ENCODE measurements around the gene GLCCI1. TPM values are rescaled to one million over a fixed set of nuclear protein-coding genes. Genes with fewer than 3 reads are reported as not detected.

The GLCCI1 gene
- polyA plus RNA-seq, 1 donor from 2014 or later = 37.2 TPM

DNA sequence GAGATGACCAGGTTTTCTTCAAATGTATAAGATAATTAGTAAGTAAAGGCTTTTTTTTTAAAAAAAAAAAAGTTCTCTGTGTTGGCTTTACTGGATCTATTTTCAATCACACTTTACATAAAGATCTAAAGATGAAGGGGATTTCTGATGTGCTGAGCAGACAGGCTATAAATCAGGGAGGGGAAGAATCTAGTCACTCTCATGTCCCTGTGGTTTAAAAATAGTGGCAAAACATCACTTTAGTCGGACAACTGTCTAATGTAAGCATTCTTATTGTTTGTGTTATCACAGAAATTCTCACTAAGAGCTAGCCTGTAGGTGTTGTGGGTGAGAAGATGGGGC lies 160.7 kb downstream of the GLCCI1 start:
- Histone ChIP-seq H3F3A (ENCODE audit: insufficient read depth, low read length, poor library complexity, severe bottlenecking) (no peaks in the 10 kb centered on the region), H3K9ac (ENCODE audit: low read length) (no peak overlapping the region), H3K36me3 (ENCODE audit: insufficient read depth, low read length) (no peaks in the 10 kb centered on the region), H3K9me2 (ENCODE audit: insufficient read depth, low read length) (no peaks in the 10 kb centered on the region), H2AFZ (ENCODE audit: low read depth, low read length) (no peak overlapping the region), H3K9me3 (ENCODE audit: low read length) (no peaks in the 10 kb centered on the region), H4K20me1 (ENCODE audit: insufficient read depth) (no peaks in the 10 kb centered on the region), H3K79me2 (replicated peaks; ENCODE audit: insufficient read depth, low read length) (no peaks in the 10 kb centered on the region), H3K27me3 (ENCODE audit: insufficient read depth, low read depth, low read length) (no peaks in the 10 kb centered on the region), H3K4me3 (ENCODE audit: low read length) (no peak overlapping the region), H3K27ac (ENCODE audit: low read length) (no peak overlapping the region), H3K4me2 (ENCODE audit: low read length) (no peak overlapping the region)
- TF ChIP-seq, protein P1, sequence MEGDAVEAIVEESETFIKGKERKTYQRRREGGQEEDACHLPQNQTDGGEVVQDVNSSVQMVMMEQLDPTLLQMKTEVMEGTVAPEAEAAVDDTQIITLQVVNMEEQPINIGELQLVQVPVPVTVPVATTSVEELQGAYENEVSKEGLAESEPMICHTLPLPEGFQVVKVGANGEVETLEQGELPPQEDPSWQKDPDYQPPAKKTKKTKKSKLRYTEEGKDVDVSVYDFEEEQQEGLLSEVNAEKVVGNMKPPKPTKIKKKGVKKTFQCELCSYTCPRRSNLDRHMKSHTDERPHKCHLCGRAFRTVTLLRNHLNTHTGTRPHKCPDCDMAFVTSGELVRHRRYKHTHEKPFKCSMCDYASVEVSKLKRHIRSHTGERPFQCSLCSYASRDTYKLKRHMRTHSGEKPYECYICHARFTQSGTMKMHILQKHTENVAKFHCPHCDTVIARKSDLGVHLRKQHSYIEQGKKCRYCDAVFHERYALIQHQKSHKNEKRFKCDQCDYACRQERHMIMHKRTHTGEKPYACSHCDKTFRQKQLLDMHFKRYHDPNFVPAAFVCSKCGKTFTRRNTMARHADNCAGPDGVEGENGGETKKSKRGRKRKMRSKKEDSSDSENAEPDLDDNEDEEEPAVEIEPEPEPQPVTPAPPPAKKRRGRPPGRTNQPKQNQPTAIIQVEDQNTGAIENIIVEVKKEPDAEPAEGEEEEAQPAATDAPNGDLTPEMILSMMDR (IDR thresholded peaks at IDR 0.05; ENCODE audit: poor library complexity, severe bottlenecking) = no peak
- TF ChIP-seq RAD21 (conservative IDR thresholded peaks at IDR 0.05) = no peak
- no peak for TF ChIP-seq MXI1 (conservative IDR thresholded peaks at IDR 0.05; ENCODE audit: poor library complexity, severe bottlenecking)

GRCh38 chr7:8130663-8131062 lies 162.1 kb downstream of the GLCCI1 start:
- H4K20me1 ChIP-seq (ENCODE audit: insufficient read depth) = no peaks in the 10 kb centered on the region
- H3K9ac ChIP-seq (ENCODE audit: low read length) = no peak overlapping the region
- H3K4me3 ChIP-seq (ENCODE audit: low read length) = no peak overlapping the region
- no peak for TF ChIP-seq EP300 (conservative IDR thresholded peaks at IDR 0.05; ENCODE audit: poor library complexity, severe bottlenecking)
- TF ChIP-seq, protein P1 (IDR thresholded peaks at IDR 0.05; ENCODE audit: poor library complexity, severe bottlenecking) = no peak
- no peaks in the 10 kb centered on the region for H3K9me2 ChIP-seq (ENCODE audit: insufficient read depth, low read length)
- H3K4me2 ChIP-seq (ENCODE audit: low read length) = no peak overlapping the region
- no peak overlapping the region for H2AFZ ChIP-seq (ENCODE audit: low read depth, low read length)
- no peaks in the 10 kb centered on the region for H3F3A ChIP-seq (ENCODE audit: insufficient read depth, low read length, poor library complexity, severe bottlenecking)
- H3K79me2 ChIP-seq (replicated peaks; ENCODE audit: insufficient read depth, low read length) = no peaks in the 10 kb centered on the region
- no peaks in the 10 kb centered on the region for H3K27me3 ChIP-seq (ENCODE audit: insufficient read depth, low read depth, low read length)
- H3K36me3 ChIP-seq (ENCODE audit: insufficient read depth, low read length) = no peaks in the 10 kb centered on the region
- H3K27ac ChIP-seq (ENCODE audit: low read length) = no peak overlapping the region
- no peaks in the 10 kb centered on the region for H3K9me3 ChIP-seq (ENCODE audit: low read length)

DNA sequence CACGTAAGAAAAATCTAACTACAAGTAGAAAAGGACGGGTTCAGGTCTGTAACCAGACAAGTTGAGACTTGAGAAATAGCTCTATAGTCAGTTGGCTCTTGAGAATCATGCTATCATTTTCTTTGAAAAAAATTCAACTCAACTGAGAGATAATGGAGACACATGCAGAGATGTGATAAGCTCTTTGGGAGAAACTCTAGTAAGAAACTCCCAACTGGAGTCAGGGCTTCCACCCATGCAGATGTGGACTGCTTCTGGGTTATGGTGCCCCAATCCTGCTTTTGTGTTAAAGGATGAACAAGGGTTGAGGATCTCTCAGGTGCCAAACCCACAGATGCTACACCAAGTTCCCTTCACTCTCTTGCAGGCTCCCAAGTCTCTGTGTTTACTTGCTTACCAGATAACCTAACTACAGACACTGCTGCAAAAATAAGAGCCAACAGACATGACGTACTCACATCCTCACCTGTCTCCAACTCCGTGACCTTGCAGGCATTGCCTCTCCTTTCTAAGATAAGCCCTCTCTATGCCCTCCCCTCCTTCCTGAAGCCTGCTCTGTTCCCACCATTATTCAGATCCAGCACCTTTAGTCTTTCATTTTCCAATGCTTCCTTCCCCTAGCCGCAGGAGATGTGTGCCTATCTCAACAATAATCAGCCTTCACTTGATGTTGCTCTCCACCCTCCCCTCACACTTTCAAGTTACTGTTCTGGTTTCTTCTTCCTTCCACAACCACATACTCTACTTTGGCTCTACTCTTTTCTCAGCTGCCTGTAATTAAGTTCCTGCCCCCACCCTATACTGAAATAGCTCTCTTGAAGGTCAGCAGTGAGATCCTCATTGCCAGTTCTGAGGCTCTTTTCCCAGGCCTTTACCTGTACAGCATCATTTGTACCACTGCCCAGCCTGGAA lies 163.4 kb downstream of the GLCCI1 start:
- Histone ChIP-seq H2AFZ (ENCODE audit: low read depth, low read length) (no peak overlapping the region), H3K9me2 (ENCODE audit: insufficient read depth, low read length) (no peaks in the 10 kb centered on the region), H3K4me3 (ENCODE audit: low read length) (no peak overlapping the region), H3K36me3 (ENCODE audit: insufficient read depth, low read length) (no peaks in the 10 kb centered on the region), H4K20me1 (ENCODE audit: insufficient read depth) (no peaks in the 10 kb centered on the region), H3K27ac (ENCODE audit: low read length) (no peak overlapping the region), H3K79me2 (replicated peaks; ENCODE audit: insufficient read depth, low read length) (no peaks in the 10 kb centered on the region), H3K4me2 (ENCODE audit: low read length) (no peak overlapping the region), H3K9me3 (ENCODE audit: low read length) (no peaks in the 10 kb centered on the region), H3K9ac (ENCODE audit: low read length) (no peak overlapping the region), H3K27me3 (ENCODE audit: insufficient read depth, low read depth, low read length) (no peaks in the 10 kb centered on the region), H3F3A (ENCODE audit: insufficient read depth, low read length, poor library complexity, severe bottlenecking) (no peaks in the 10 kb centered on the region)
- TF ChIP-seq MXI1 (conservative IDR thresholded peaks at IDR 0.05; ENCODE audit: poor library complexity, severe bottlenecking) (no peak), EZH2 (IDR thresholded peaks at IDR 0.05; ENCODE audit: borderline replicate concordance, insufficient read depth, low read length, poor library complexity, severe bottlenecking) (no peak), SMC3 (conservative IDR thresholded peaks at IDR 0.05; ENCODE audit: poor library complexity) (no peak), RAD21 (conservative IDR thresholded peaks at IDR 0.05) (no peak)
- TF ChIP-seq, protein P1 (IDR thresholded peaks at IDR 0.05; ENCODE audit: poor library complexity, severe bottlenecking) = no peak
- TF ChIP-seq, protein P2, sequence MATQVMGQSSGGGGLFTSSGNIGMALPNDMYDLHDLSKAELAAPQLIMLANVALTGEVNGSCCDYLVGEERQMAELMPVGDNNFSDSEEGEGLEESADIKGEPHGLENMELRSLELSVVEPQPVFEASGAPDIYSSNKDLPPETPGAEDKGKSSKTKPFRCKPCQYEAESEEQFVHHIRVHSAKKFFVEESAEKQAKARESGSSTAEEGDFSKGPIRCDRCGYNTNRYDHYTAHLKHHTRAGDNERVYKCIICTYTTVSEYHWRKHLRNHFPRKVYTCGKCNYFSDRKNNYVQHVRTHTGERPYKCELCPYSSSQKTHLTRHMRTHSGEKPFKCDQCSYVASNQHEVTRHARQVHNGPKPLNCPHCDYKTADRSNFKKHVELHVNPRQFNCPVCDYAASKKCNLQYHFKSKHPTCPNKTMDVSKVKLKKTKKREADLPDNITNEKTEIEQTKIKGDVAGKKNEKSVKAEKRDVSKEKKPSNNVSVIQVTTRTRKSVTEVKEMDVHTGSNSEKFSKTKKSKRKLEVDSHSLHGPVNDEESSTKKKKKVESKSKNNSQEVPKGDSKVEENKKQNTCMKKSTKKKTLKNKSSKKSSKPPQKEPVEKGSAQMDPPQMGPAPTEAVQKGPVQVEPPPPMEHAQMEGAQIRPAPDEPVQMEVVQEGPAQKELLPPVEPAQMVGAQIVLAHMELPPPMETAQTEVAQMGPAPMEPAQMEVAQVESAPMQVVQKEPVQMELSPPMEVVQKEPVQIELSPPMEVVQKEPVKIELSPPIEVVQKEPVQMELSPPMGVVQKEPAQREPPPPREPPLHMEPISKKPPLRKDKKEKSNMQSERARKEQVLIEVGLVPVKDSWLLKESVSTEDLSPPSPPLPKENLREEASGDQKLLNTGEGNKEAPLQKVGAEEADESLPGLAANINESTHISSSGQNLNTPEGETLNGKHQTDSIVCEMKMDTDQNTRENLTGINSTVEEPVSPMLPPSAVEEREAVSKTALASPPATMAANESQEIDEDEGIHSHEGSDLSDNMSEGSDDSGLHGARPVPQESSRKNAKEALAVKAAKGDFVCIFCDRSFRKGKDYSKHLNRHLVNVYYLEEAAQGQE (IDR thresholded peaks at IDR 0.05; ENCODE audit: borderline replicate concordance) = no peak
